8988T (cell line): ENCODE data around the gene SHISA8.

Experiments
- DNase-seq: peaks from one replicate; pipeline ENCODE4 v3.0.0; 2011

SHISA8 gene

DNA sequence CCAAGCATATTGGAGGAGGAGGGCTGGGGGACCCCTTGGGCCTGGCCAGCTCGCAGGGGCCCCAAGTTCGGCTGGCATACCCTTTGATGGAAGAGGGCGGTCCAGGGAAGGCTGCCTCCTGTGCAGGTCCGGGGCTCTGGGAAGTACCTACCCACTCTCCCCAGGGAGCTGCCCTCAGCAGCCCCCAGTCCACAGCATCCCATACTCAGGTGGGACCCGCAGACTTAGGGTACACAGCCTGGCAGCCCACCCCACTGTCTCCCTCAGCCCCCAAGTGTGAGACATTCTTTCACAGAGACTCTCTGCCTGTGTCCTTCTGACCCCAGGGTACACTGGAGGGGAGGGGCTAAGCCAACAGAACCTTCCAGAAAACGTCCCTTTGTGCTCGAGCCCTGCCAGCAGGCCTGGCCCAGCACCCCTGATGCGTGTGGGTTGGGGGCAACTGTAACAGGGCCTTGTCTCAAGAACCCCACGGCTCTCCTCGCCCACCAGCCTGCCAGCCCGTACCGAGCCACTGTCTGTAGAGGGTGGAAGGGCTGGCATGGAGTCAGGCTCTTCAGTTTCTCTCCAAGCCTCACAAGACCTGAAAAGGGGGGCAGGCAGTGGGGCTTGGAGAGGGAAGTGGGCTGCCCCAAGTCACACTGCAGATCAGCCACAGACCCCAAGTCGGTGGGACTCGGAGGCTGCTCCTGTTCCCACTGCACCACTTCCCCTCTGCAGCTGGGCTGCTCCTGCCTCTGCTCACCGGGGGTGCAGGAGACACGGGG, 18.7 kb upstream of the SHISA8 start:
- DNase-seq: no peak

DNA sequence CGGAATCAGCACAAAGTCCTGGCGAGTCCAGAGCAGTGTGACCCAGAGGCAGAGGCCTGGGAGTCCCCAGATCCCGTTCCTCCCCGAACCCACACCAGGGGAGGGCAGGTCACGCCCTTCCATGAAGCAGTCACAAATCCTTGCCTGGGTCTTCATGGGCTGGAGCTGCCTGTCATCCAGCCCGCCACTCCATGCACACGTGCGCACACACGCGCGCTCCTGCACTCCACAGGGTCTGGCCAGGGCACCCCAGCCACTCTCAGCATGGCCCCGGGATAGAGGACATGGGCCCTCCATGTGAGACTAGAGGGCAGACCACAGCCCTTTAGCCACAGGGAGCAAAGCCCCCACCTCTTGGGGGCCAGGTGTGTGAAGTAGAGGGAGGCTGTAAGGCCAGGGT, 17.5 kb upstream of the SHISA8 start:
- DNase-seq: no peak

DNA sequence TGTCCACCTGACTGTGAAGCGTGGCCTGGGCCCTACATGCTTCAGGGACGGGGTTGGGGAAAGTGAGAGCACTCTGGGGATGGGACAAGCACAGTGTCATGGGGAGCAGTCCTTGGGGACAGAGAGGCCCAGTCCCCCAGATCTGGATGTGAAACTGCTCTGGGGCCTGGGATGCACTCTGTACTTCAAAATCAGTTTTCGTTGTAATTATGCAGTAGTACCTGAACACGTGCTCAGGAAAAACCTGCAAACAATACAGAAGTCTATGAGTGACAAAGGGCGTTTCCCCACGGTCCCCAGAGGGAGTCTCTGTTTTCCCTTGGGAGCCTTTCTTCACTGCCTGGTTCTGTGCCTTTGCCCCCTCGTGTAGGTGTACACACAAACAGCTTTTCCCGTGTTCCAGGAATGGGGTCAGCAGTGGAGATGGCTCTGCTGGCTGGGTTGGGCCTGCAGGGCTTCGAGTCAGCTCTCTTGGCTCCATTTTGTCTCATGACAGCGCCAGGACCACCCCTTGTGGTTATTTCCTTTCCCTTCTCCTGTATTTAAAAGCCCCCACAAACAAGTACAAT, 16.9 kb upstream of the SHISA8 start:
- DNase-seq: no peak

DNA sequence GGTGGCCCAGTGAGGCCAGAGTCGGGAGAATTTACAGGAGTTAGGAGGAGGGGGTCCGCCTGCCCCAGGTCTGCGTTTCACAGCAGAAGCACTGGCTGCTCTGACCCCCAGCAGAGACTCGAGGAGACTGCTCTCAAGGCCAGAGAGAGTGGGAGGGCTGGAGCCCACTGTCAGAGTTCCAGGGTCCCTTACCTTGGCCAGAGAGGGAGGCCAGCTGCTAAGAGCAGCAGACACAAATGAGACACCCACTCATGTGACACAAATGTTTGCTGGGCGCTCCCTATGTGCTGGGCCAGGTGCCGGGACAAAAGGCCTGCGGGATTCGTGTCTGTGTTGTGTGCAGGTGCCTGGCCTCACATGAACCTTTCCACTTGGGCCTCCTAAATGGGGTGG, 14.5 kb upstream of the SHISA8 start:
- no peak for DNase-seq

DNA sequence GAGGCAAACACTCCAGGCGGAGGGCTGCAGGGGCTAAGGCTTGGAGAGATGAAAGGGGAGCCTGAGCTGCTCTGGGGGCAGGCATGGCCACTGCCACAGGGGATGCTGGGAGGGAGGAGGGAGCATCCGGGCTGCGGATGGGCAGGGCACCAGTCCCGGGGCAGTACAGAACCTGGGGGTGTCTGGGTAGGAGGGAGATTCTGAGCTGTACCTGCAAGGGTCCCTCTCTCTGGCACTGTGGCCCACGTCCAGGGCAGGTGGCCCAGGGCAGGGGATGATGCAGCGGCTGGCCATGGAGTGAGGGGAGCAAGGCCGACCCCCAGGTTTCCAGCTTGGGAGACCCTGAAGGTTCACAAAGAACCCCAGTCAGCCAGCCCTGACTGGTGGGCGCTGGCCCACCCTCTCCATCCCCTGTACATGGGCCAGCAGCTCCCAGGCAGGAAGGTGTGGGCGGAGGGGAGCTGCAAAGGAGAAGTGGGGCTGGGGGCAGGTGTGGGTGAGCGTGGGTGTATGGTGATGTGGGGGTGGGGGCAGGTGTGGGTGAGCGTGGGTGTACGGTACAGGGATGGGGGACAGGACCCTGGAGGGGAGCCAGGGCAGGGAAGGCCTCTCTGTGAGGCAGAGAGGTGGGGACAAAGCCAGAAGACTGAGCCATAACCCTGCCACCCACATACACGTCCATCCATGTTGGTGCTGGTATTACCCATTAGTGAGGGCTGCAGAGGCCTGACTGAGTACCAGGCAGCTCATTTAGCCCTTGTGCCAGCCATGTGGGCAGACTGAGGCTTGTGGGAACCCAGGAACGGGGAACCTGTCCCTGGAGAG, 13.9 kb upstream of the SHISA8 start:
- no peak for DNase-seq

DNA sequence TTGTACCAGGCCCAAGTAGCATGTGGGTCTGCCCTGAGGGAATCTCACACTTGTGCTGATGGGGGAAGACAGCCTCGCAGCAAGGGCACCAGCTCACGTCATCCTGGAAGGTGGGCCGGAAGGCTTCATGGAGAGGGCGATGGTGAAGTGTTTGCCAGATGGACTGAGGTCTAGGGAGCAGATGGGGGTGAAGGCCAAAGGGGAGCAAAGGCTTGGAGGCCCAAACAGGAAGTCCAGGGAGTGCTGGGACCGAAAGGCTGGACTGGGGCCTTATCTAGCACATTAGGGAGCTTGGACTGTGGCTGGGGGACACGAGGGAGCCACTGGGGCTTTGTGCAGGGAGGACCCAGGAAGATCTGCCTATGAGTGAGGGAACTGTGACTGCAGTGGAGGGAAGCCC, 12.9 kb upstream of the SHISA8 start:
- no peak for DNase-seq

DNA sequence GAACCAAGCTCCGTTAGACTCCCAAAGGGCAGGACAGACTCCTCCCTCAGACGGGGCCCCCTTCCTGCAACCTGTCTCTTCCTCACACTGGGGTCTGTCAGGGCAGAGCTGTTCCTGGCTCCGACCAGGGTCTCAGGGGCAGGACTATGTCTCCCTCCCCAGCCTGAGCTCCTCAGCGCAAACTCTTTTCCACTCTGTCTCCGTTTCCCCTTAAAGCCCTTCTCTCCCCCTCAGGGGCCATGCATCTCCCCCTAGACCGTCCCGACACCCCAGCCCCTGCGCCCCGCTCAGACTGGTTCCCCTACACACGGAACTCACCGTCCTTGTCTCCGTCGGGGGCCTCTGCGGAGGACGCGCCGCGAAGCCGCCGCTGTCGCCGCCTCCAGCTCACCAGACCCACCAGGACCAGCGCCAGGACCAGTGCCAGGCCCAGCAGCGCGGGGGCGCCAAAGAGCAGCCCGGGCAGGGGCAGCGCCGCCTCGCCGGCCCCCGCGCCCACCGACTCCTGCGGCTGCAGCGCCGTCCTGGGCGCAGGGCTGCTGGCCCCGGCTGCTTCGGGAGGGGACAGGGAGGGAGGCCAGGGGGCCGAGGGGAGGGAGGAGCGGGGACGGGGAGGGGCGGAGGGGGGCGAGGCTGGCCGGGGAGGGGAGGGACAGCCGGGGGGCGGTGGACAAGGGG, 11.0 kb upstream of the SHISA8 start:
- no peak for DNase-seq

DNA sequence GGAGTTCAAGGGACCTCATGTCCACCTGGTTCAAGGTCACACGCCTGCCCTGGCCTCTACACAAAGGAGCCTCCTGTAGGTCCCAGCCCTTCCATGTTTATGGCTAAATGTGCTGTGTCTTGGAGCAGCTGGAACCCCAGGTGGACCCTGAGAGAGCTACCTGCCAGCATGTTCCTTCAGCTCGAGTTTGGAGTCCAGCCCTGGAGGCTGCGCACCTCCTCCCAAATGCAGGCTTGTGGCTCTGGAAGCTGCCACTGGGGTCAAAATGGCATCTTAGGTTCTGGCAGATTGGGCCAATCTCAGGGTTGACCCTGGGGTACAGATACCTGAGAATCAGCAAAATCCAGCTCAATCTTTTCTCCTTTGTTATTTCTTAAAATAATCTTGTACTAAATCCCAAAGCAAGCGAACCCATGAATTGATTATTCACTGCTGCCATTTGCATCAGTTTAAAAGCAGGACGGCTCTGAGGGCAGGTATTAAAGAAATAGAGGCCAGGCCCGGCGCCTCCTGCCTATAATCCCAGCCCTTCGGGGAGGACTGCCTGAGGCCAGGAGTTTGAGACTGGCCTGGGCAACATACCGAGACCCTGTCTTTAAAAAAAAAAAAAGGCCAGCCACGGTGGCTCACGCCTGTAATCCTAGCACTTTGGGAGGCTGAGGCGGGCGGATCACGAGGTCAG, 8.9 kb upstream of the SHISA8 start:
- DNase-seq: no peak

DNA sequence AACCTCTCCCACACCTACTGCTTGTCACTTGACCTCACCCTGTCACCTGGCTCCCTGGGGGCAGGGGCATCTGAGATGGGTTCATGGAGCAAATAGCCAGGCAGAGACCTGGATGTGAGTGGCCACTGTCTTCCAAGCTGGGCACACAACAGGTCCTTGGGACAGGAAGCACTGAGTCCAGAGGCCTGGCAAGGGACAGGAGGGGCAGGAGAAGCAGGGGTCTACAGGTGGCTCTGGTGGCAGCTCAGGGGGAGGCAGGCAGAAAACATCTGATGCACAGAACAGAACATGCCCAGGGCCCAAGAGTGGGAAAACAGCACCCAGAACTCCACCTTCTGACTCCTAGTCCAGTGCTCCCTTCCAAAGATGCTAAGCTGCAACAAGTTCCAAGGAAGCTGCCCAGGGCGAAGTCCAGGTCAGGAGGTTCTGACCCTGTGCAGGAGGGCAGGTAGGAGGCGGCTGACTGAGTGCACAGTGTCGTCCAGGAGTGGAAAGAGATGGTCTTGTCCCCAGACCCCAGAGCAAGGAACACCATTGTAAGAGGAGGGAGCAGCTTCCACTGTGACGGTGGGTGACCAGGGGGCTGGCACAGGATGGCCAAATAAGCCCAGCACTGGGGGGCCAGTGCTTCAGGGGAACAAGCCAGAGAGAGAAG, 8.2 kb upstream of the SHISA8 start:
- DNase-seq: no peak

DNA sequence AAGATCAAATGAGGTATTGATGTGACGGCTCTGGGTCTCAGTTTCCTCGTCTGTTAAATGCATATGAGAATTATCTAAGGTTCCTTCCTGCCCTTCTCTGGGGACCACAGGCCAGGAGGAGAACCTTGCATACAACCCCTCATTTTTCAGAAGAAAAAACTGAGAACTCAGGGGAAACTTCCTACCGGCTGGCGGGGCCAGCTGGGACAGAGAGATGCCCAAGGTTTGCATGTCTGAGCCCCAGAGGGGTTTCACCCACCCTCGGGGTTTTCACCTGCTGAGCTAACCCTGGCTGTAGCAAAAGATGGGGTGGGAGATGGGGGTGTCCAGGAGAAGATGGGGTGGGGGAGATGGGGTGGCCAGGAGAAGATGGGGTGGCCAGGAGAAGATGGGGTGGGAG, 7.5 kb upstream of the SHISA8 start:
- DNase-seq: no peak

DNA sequence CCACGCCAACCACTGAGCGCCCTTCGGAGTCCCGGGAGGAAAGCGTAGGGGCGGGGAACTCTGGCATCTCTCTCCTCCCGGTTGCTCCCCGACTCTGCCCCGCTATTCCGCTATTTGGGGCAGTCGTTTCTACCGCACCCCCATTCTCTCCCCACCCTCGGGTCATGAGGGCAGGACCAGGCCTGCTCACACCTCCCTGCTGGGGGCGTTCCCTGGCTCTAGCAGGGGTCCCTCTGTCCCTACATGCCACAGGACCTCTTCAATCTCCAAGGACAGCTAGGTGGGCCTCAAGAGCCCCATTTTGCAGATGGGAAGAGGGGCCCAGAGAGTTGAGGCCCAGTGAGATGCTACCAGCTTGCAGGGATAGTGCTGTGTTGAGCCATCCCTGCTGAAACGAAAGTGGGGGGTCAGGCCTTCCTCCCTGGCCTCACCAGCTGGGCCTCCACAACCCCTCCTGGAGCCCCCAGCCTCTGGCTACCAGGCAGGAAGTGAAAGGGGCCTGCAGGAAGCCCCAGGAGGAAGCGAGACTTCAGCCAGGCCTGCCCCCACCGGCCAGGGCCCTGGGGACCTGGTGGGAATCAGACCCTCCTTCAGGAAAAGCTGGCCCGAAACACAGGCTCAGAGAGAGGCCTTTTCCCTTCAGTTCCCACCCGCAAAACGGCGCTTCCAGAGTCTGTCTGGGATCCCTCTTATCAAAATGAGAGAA, 5.5 kb upstream of the SHISA8 start:
- no peak for DNase-seq

DNA sequence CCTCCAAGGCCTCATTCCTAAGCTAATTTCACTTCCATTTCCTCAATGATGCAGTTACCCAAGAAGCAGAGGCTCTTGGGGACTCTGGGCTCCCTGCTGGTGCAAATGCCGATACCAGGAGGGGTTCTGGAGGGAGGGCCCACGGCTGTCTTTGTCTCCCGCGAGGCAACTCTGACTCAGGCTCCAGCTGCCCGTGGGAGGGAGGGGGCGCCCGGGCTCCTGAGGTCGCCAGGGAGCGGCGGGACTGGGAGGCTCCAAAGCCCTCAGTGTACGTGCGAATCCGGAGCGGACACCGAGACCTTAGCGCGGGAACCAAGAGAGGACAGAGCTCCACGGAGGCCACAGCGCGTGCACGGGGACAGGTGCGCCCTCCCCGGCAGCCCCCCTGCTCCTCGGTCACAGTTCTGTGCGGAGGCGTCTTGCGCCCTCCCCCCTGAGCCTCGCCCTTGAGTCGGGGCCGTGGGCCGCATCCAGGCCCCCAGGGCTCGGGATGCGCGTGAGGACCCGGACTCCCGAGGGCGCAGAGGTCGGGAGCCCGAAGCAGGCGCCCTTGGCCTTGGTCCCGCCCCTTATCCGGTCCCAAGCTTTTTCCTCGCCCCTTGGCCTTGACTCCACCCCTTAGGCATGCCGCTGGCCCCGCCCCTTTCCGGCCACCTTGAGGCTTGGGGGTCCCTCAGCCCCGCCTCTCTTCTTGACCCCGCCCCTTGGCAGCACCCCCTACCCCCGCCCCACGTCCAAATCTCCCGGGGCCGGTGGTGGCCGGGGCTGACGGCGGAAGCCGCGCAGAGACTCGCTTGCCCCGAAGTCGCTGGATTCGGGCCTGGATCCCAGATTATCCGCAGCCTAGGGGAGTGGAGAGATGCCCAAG, 4.7 kb upstream of the SHISA8 start:
- no peak for DNase-seq

DNA sequence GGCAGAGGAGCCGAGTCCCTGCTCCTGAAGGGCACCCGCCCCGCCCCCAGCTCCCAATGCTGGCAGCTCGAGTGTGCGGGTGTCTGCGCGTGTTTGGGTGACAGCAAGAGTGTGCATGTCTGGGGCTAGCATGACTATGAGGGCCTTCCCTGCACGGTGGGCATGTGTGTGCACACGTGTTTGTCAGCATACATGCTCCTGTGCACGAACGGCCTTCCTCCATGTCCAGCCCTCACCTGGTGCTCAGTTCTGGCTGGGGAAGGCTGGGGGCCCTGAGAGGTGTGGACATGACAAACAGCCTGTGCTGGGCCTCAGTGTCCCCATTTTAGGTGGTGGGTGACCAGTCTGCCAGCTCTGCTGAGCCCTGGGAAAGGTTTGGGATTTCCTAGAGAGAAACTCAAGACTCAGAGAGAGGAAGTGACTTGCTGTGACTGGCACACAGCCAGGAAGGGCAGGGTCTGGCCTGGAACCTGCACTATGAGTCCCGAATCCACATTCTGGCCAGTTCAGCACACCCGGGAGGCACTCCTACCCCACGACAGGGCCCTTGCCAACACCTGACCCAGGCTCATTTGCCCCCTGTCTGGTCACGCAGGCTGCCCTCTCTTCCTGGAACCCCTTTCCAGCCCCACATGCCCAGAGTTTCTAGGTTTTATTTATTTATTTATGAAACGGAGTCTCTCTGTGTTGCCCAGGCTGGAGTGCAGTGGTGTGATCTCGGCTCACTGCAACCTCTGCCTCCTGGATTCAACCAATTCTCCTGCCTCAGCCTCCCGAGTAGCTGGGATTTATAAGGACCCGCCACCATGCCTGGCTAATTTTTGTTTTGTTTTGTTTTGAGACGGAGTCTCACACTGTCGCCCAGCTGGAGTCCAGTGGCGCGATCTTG, 3.3 kb upstream of the SHISA8 start:
- DNase-seq: peak; percentile 92

DNA sequence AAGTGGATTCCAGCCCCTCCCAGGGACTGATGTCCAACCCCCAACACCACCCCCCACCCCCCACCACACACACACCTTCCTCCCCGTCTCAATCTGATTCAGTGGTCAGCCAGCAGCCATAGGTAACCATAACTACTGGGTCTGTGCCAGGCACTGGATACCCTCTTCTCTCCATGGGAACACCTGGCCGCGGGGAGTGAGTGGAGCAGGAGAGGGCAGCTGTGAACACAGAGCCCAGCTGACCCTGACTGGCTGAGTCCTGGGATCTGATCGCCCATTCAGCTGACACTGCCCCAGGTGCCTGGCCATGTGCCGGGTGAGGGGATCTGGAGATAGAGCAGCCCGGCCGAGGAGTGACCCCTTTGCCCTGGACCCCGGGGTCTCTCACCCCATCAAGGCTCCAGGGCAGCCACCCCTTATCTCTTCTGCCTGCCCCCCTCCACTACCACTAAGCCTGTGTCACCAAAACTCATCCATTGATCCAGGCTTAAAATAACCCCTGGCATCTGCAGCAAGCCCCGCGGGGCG, 2.6 kb upstream of the SHISA8 start:
- DNase-seq: no peak

DNA sequence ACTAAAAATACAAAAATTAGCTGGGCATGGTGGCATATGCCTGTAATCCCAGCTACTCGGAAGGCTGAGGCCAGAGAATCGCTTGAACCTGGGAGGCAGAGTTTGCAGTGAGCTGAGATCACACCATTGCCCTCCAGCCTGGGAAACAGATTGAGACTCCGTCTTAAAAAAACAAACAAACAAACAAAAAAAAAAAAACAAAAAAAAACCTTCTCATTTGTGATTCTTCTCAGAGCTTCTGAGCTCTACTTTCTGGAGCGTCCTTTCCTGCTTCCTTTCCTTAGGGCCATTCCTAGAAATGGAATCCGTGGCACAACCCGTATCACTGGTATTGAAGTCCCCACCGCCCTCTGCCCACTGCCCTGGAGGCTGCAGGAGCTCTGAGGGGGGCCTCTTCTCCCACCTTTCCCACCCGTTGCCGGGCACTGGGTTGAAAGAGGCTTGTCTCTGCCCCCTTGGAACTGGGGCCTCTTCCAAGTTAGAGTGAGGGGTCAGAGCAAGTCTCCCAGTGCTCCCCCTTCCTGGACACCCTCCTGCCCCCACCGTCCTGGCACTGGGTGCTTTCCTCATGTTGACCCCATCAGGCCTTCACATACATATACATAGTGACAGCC, 2.0 kb upstream of the SHISA8 start:
- DNase-seq: no peak

DNA sequence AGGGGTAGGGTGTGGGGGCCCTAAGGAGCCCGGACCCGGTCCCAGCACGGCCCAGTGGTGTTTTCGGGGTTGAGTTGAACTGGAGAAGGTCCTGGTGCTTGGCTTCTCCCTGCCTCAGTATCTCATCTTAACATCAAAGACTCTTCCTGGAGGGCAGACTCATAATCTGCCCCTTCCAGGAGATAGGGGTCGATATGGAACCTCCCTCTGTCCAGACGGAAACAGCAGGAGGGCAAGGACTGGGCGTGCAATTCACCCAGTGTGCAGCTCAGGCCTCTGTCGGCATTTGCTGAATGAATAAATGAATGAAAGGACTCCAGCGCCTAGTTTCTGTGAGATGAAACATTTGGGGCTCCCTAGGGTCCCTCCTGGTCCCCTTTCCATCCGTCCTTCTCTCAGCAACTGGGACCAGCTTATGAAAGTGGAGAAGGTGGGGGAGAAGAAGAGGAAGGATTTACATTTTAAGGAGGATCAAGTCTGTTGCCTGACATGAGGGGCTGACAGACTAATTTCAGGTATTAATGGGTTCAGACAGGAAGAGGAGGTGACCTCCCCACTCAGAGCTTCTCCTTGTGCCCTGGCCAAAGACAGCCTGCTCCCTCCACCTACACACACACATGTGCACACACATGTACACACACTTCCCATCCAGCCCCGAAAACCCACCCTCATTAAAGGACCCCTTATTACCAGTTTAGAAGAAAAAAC, 1.1 kb upstream of the SHISA8 start:
- no peak for DNase-seq

DNA sequence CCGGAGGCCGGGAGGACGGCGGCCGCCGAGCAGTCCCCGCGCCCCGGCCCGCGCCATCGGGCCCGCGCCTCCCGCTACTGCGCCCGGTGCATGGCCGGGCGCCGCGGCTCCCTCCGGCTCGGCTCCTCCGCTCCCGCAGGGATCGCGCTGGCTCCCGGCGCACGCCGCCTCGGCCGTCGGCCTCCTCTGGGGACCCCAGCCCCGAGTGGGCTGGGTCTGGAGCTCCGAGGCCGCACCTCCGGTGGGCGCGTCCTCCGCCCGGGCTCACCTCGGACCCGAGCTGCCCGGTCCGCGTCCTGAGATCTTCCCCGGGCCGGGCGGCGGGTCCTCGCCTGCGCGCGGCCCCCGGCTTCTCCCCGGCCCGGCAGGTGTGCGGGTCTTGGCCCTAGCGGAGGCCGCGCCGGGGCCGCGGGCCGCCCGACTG, 251 bp downstream of the SHISA8 start:
- peak; percentile 69 for DNase-seq

DNA sequence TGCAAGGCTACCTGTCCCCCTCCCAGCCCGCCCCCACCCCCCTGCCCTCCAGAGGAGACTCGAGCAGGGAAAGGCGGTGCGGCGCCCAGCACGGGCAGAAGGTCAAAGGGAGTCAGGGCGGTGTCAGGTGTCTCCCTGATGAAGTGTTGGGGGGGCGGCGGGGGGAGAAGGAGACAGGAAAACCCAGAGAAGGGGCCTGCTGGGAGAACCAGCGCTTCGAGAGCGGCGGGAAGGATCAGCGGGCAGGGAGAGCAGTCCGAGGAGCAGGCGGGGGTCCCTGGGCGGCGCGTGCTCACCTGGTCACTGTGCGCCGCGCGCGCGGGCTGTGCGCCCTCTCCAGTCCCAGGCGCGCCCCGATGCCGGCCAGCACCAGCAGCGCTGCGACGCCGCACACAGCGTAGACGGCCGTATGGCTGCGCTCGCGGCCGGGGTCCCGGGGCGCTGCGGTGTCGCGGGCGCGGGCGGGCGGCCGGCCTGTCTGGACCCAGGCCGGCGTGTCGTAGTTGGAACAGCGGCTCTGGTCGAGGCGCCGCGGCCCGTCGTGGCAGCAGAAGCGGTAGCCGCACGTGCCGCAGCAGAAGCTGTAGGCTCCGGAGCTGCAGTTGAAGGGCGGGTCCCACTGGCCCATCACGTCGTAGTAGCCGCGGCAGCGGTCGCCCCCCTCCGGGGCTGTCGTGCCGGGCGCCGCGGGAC, 886 bp downstream of the SHISA8 start:
- no peak for DNase-seq
